MM.1S (cell line): ENCODE data around the gene SPOCK3.

Experiments used
- EZH2 ChIP-seq: fragments of 300-600 bp; sonication (generic); optimal IDR thresholded peaks from 2 replicates; pipeline ENCODE3; 2017; ENCODE audit warnings: low read depth, mild to moderate bottlenecking, antibody characterized with exemption, low read length, mixed read lengths
- TF ChIP-seq, protein P1 (sequence below): fragments of 300-600 bp; sonication (generic); IDR thresholded peaks from 2 replicates; pipeline ENCODE4 v1.5.1; 2016; ENCODE audit warnings: antibody characterized with exemption, low read length, mixed read lengths

DNA sequence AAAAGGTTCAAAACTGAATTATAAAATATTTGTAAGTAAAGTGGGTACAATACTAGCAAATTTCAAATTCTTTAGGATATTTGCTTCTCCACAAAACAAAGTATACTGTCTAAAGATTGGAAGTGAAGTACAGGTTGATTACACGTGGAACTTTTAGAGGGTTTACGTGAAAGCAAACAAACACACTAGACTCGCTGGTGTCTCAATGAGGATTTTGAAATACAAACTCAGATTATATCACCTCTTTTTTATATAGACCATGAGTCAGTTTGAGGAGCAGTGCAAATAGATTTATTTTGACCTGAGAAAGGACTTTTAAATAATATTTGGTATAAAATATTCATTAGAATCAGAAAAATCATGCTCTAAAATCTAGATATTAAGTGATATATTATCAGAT, 185.0 kb downstream of the SPOCK3 start:
- no peak for TF ChIP-seq EZH2
- TF ChIP-seq, protein P1, sequence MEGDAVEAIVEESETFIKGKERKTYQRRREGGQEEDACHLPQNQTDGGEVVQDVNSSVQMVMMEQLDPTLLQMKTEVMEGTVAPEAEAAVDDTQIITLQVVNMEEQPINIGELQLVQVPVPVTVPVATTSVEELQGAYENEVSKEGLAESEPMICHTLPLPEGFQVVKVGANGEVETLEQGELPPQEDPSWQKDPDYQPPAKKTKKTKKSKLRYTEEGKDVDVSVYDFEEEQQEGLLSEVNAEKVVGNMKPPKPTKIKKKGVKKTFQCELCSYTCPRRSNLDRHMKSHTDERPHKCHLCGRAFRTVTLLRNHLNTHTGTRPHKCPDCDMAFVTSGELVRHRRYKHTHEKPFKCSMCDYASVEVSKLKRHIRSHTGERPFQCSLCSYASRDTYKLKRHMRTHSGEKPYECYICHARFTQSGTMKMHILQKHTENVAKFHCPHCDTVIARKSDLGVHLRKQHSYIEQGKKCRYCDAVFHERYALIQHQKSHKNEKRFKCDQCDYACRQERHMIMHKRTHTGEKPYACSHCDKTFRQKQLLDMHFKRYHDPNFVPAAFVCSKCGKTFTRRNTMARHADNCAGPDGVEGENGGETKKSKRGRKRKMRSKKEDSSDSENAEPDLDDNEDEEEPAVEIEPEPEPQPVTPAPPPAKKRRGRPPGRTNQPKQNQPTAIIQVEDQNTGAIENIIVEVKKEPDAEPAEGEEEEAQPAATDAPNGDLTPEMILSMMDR: no peak
